Panc1 (cell line): ENCODE measurements around the gene PRCC. TPM values are rescaled to one million over a fixed set of nuclear protein-coding genes. Genes with fewer than 3 reads are reported as not detected.

ENCODE experiments used
- ATAC-seq: fragments of 200-7000 bp; cut with Tn5 transposase; 2 replicates; pipeline ENCODE4 v1.9.1; 2020; ENCODE audit warnings: mild to moderate bottlenecking, moderate library complexity
- BruUV-seq: library from RNA; stranded (reverse); fragments of 400-500 nt; replicated peaks from 2 replicates; lab custom pipeline; 2021; lab: Mats Ljungman, UMichigan
- CTCF ChIA-PET: fragments of 300-600 bp; sonication (Branson Sonifier 250); formaldehyde crosslinking; loops from one replicate; lab custom pipeline; 2022; ENCODE audit warnings: antibody characterized with exemption; lab: Charles Lee
- POLR2A ChIA-PET: fragments of 300-600 bp; sonication (Branson Sonifier 250); formaldehyde crosslinking; loops from one replicate; lab custom pipeline; 2022; ENCODE audit warnings: antibody characterized with exemption; lab: Charles Lee
- DNase-seq: peaks from one replicate; pipeline ENCODE4 v3.0.0-alpha.2; 2010; ENCODE audit warnings: low read depth, low spot score
- H3K27ac ChIP-seq: 2 replicates; pipeline ENCODE4 v1.5.1; 2011; ENCODE audit warnings: mild to moderate bottlenecking, low read length, inconsistent platforms
- H3K27me3 ChIP-seq: fragments of 200-500 bp; sonication (Bioruptor generic); 2 replicates; pipeline ENCODE4 v1.6.0; 2014; ENCODE audit warnings: low read length, inconsistent platforms; ENCODE audit not compliant: control insufficient read depth, insufficient read depth
- H3K36me3 ChIP-seq: fragments of 200-500 bp; sonication (Bioruptor generic); 2 replicates; pipeline ENCODE4 v1.5.1; 2014; ENCODE audit warnings: inconsistent platforms, mild to moderate bottlenecking, low read length, moderate library complexity; ENCODE audit not compliant: control insufficient read depth, insufficient read depth
- H3K4me1 ChIP-seq: 2 replicates; pipeline ENCODE4 v1.5.1; 2011; ENCODE audit warnings: inconsistent platforms, mild to moderate bottlenecking, low read length, moderate library complexity; ENCODE audit not compliant: control insufficient read depth, insufficient read depth
- H3K4me3 ChIP-seq, 2 experiments: 2 replicates each; pipeline ENCODE4 v1.5.1; 2011 to 2012; ENCODE audit warnings: low read depth in 2 of 2, low read length in 2 of 2, mild to moderate bottlenecking in 2 of 2, inconsistent platforms in 1 of 2, moderate library complexity in 1 of 2
- H3K9me3 ChIP-seq: fragments of 200-500 bp; sonication (Bioruptor generic); 2 replicates; pipeline ENCODE4 v1.5.1; 2014; ENCODE audit warnings: low read depth, mild to moderate bottlenecking, inconsistent platforms, low read length, moderate library complexity; ENCODE audit not compliant: control insufficient read depth, insufficient read depth
- POLR2AphosphoS5 ChIP-seq: IDR thresholded peaks from 2 replicates; pipeline ENCODE4 v1.6.1; 2012; ENCODE audit warnings: mild to moderate bottlenecking, low read depth, low read length, moderate library complexity
- SIN3A ChIP-seq: IDR thresholded peaks from 2 replicates; pipeline ENCODE4 v1.6.1; 2012; ENCODE audit warnings: low read depth, mild to moderate bottlenecking, low read length, moderate library complexity, borderline replicate concordance; ENCODE audit not compliant: insufficient read depth
- TCF7L2 ChIP-seq: IDR thresholded peaks from 2 replicates; pipeline ENCODE4 v1.6.1; 2011; ENCODE audit warnings: mild to moderate bottlenecking, low read depth, low read length, inconsistent platforms
- in situ Hi-C: cut with HindIII; loops from 2 replicates; pipeline ENCODE4 v1.10.0; 2016; ENCODE audit warnings: low sequenced_read_pairs, low pct_unique_long_range_greater_than_20kb
- intact Hi-C: fragments of 100-400 bp; cut with micrococcal nuclease; formaldehyde crosslinking; loops from one replicate; pipeline ENCODE4 v1.10.0; 2022; ENCODE audit not compliant: unreplicated experiment
- total RNA-seq: library from RNA; stranded (reverse); gene quantifications from one replicate; pipeline ENCODE4 v1.2.1, GENCODE V29; 2021; ENCODE audit not compliant: unreplicated experiment
- TF ChIP-seq, protein P1 (sequence below): fragments of 450-650 bp; IDR thresholded peaks from 2 replicates; pipeline ENCODE4 v1.5.1; 2017; ENCODE audit warnings: mild to moderate bottlenecking
- TF ChIP-seq, protein P2 (sequence below), 2 experiments: IDR thresholded peaks; 2 replicates each; pipeline ENCODE4 v1.6.1; 2011 to 2012; ENCODE audit warnings: low read depth in 2 of 2, control low read depth in 1 of 2, low read length in 1 of 2, mild to moderate bottlenecking in 1 of 2, moderate library complexity in 1 of 2; ENCODE audit not compliant: insufficient read depth in 1 of 2

Gene PRCC
- total RNA-seq, 1 experiment from 2014 or later, result 78.5 TPM

GRCh38 chr1:156822680-156823079, 55.3 kb downstream of the PRCC start:
- ChIA-PET POLR2A (interaction anchor here (0.6 kb wide), 1 partner anchor 191 kb away, joined by 9 read pairs; no protein-coding TSS in a partner anchor), CTCF (interaction anchor here (0.6 to 2.2 kb wide), 4 partner anchors 12 to 38 kb away, joined by 3 to 10 read pairs (median 7); no protein-coding TSS in a partner anchor)
- ATAC-seq, result no peak
- intact Hi-C loops, result no loop called here
- H3K9me3 ChIP-seq, result no peaks in the 10 kb centered on the region
- no peak overlapping the region for H3K27ac ChIP-seq
- TF ChIP-seq TCF7L2, result no peak
- TF ChIP-seq SIN3A, result no peak
- TF ChIP-seq, protein P1, sequence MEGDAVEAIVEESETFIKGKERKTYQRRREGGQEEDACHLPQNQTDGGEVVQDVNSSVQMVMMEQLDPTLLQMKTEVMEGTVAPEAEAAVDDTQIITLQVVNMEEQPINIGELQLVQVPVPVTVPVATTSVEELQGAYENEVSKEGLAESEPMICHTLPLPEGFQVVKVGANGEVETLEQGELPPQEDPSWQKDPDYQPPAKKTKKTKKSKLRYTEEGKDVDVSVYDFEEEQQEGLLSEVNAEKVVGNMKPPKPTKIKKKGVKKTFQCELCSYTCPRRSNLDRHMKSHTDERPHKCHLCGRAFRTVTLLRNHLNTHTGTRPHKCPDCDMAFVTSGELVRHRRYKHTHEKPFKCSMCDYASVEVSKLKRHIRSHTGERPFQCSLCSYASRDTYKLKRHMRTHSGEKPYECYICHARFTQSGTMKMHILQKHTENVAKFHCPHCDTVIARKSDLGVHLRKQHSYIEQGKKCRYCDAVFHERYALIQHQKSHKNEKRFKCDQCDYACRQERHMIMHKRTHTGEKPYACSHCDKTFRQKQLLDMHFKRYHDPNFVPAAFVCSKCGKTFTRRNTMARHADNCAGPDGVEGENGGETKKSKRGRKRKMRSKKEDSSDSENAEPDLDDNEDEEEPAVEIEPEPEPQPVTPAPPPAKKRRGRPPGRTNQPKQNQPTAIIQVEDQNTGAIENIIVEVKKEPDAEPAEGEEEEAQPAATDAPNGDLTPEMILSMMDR, result no peak
- TF ChIP-seq, protein P2, sequence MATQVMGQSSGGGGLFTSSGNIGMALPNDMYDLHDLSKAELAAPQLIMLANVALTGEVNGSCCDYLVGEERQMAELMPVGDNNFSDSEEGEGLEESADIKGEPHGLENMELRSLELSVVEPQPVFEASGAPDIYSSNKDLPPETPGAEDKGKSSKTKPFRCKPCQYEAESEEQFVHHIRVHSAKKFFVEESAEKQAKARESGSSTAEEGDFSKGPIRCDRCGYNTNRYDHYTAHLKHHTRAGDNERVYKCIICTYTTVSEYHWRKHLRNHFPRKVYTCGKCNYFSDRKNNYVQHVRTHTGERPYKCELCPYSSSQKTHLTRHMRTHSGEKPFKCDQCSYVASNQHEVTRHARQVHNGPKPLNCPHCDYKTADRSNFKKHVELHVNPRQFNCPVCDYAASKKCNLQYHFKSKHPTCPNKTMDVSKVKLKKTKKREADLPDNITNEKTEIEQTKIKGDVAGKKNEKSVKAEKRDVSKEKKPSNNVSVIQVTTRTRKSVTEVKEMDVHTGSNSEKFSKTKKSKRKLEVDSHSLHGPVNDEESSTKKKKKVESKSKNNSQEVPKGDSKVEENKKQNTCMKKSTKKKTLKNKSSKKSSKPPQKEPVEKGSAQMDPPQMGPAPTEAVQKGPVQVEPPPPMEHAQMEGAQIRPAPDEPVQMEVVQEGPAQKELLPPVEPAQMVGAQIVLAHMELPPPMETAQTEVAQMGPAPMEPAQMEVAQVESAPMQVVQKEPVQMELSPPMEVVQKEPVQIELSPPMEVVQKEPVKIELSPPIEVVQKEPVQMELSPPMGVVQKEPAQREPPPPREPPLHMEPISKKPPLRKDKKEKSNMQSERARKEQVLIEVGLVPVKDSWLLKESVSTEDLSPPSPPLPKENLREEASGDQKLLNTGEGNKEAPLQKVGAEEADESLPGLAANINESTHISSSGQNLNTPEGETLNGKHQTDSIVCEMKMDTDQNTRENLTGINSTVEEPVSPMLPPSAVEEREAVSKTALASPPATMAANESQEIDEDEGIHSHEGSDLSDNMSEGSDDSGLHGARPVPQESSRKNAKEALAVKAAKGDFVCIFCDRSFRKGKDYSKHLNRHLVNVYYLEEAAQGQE (IDR thresholded peaks at IDR 0.05; ENCODE audit: insufficient read depth in 1 of 2, low read depth in 2 of 2, low read length in 1 of 2), result no peak
- TF ChIP-seq POLR2AphosphoS5, result no peak
- H3K27me3 ChIP-seq, result peaks cover 10% of the 10 kb centered on the region
- no TSS peak for BruUV-seq
- no peak overlapping the region for H3K4me3 ChIP-seq
- in situ Hi-C loops, result no loop called here
- no peak for DNase-seq
- no peaks in the 10 kb centered on the region for H3K36me3 ChIP-seq
- H3K4me1 ChIP-seq, result no peaks in the 10 kb centered on the region

DNA sequence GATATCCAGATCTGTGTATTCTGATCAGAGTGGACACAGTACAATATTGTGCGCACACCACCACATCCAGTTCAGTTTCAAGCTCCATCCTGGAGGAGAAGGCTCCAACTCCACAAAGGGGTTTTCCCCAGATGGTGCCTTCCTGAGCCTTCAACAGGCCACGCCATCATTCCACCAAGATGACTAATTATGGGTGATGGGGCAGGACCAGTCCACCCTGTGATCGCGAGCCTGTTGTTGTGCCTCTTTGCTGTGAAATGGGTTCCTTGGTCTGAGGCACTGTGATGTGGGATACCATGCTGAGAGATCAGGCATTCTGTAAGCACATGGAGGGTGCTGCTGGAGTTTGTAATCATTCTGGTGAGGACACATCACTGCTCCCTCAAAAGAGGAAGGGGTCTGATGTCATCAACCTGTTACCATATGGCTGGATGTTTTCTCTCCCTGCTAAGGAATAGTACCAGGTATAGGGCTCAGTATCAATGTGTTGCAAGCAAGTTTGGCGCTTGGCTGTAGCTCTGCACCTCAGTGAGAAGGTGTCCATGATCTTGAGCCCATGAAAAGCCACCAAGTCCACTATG, 56.0 kb downstream of the PRCC start:
- intact Hi-C loops (no loop called here), in situ Hi-C loops (no loop called here)
- Histone ChIP-seq H3K4me1 (no peaks in the 10 kb centered on the region), H3K4me3 (no peak overlapping the region), H3K27ac (no peak overlapping the region), H3K27me3 (peaks cover 10% of the 10 kb centered on the region), H3K36me3 (no peaks in the 10 kb centered on the region), H3K9me3 (no peaks in the 10 kb centered on the region)
- no TSS peak for BruUV-seq
- DNase-seq, result no peak
- ChIA-PET POLR2A (no interaction called here), CTCF (interaction anchor here (2.2 kb wide), 1 partner anchor 16 kb away, joined by 10 read pairs; no protein-coding TSS in a partner anchor)
- TF ChIP-seq POLR2AphosphoS5, result no peak
- TF ChIP-seq TCF7L2, result no peak
- no peak for TF ChIP-seq SIN3A
- TF ChIP-seq, protein P2 (IDR thresholded peaks at IDR 0.05; ENCODE audit: insufficient read depth in 1 of 2, low read depth in 2 of 2, low read length in 1 of 2), result no peak
- TF ChIP-seq, protein P1, result no peak
- no peak for ATAC-seq
